Fibroblast of lung (primary cell): Measurements from ENCODE around the gene CASKIN1. TPM values are rescaled to one million over a fixed set of nuclear protein-coding genes. Genes with fewer than 3 reads are reported as not detected.
A peak's percentile ranks its signal among the peaks of the same experiment; 100 is the strongest.

Experiments used
- DNase-seq, 2 donors: peaks; one replicate each; pipeline versions ENCODE4 v3.0.0 to v3.0.0-alpha.2; 2010; ENCODE audit warnings: low read depth in 2 of 2
- H2AFZ ChIP-seq: 2 replicates; pipeline ENCODE4 v1.5.1; 2012; ENCODE audit warnings: low read length, control low read depth, inconsistent platforms
- H3K27ac ChIP-seq: 2 replicates; pipeline ENCODE4 v1.5.1; 2011; ENCODE audit warnings: low read length, control low read depth; ENCODE audit not compliant: insufficient read depth
- H3K27me3 ChIP-seq: 2 replicates; pipeline ENCODE4 v1.5.1; 2011; ENCODE audit warnings: mild to moderate bottlenecking, low read length; ENCODE audit not compliant: control insufficient read depth, insufficient read depth
- H3K36me3 ChIP-seq: 2 replicates; pipeline ENCODE4 v1.5.1; 2011; ENCODE audit warnings: low read length; ENCODE audit not compliant: control insufficient read depth, insufficient read depth
- H3K4me1 ChIP-seq: 2 replicates; pipeline ENCODE4 v1.5.1; 2011; ENCODE audit warnings: low read length; ENCODE audit not compliant: control insufficient read depth, insufficient read depth; ENCODE audit errors: extremely low read depth
- H3K4me2 ChIP-seq: 2 replicates; pipeline ENCODE4 v1.5.1; 2011; ENCODE audit warnings: low read length, control low read depth; ENCODE audit not compliant: insufficient read depth; ENCODE audit errors: extremely low read depth
- H3K4me3 ChIP-seq, 4 experiments: fragments of 200-600 bp in 1 of 4; sonication (generic) in 1 of 4; replicated peaks in 1 of 4; 2 replicates each; pipeline ENCODE4 v1.5.1; 2011 to 2016; ENCODE audit warnings: low read length in 4 of 4, low read depth in 3 of 4, mild to moderate bottlenecking in 3 of 4, control low read depth in 2 of 4, inconsistent platforms in 1 of 4, mixed read lengths in 1 of 4; ENCODE audit not compliant: insufficient read depth in 1 of 4; ENCODE audit errors: control extremely low read depth in 1 of 4
- H3K79me2 ChIP-seq: 2 replicates; pipeline ENCODE4 v1.5.1; 2012; ENCODE audit warnings: mild to moderate bottlenecking, low read length, inconsistent platforms; ENCODE audit not compliant: control insufficient read depth, insufficient read depth
- H3K9ac ChIP-seq: 2 replicates; pipeline ENCODE4 v1.5.1; 2011; ENCODE audit warnings: mild to moderate bottlenecking, low read length, control low read depth; ENCODE audit not compliant: insufficient read depth
- H3K9me3 ChIP-seq: 2 replicates; pipeline ENCODE4 v1.5.1; 2012; ENCODE audit warnings: low read depth, low read length; ENCODE audit not compliant: control insufficient read depth, insufficient read depth
- H4K20me1 ChIP-seq: 2 replicates; pipeline ENCODE4 v1.5.1; 2011; ENCODE audit warnings: low read length; ENCODE audit not compliant: control insufficient read depth, insufficient read depth; ENCODE audit errors: extremely low read depth
- CTCF ChIP-seq, 2 donors: IDR thresholded peaks in 1 of 2; conservative IDR thresholded peaks in 1 of 2; 1 replicate in 1 of 2; 2 replicates in 1 of 2; pipeline ENCODE4 v1.5.1; 2011 to 2012; ENCODE audit warnings: low read length in 2 of 2, control low read depth in 1 of 2, inconsistent platforms in 1 of 2, low read depth in 1 of 2, mild to moderate bottlenecking in 1 of 2
- EZH2 ChIP-seq: IDR thresholded peaks from 2 replicates; pipeline ENCODE4 v1.5.1; 2012; ENCODE audit warnings: low read length, control low read depth, mild to moderate bottlenecking; ENCODE audit errors: missing control alignments
- polyA plus RNA-seq, 2 donors: library from polyadenylated mRNA; depleted of rRNA in 1 of 2; stranded (reverse) in 1 of 2; unstranded in 1 of 2; fragments of >200 nt; gene quantifications; 2 replicates each; pipeline ENCODE4 v1.2.1, GENCODE V29; 2011 to 2012; ENCODE audit warnings: missing spikeins in 1 of 2
- total RNA-seq: library from RNA; depleted of rRNA; stranded (reverse); fragments of >200 nt; gene quantifications from 2 replicates; pipeline ENCODE4 v1.2.1, GENCODE V29; 2014

The CASKIN1 gene
- total and polyA plus RNA-seq, 2 donors (not counting 1 experiment from before 2014, with no cell fraction given): 0.01 to 0.17 TPM

DNA sequence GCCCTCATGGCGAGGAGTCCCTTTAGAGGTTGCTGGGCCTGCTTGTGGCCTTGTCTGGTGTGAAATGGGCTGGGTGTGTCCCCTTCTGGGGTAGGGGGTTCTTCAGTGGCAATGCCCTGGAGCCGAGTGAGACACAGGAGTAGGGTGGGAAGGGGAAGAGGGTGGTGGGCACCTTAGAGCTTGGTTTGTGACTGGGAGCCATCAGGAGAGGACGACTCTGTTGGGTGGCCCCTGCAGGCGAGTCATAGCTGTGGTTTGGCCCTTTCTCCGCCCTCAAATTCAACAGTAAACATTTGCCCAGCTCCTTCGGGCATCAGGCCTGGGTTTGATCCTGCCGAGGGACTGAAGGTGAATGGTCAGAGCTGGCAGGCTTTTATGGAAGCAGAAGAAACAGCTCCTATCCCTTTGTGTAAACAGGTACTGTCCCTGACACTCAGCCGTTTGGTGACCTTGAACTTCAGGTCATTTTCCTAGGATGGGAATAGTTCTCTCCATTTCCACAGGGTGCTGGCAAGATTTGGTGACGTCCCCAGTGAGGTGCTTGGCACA lies 29.9 kb upstream of the CASKIN1 start:
- Histone ChIP-seq H3K36me3 (peaks cover 11% of the 10 kb centered on the region), H2AFZ (no peak overlapping the region), H3K4me3 (no peak overlapping the region), H3K4me2 (peak overlapping the region; percentile 59), H3K9me3 (no peaks in the 10 kb centered on the region), H4K20me1 (no peaks in the 10 kb centered on the region), H3K27ac (peak overlapping the region; percentile 20), H3K27me3 (no peaks in the 10 kb centered on the region), H3K9ac (no peak overlapping the region), H3K4me1 (peaks cover 2% of the 10 kb centered on the region), H3K79me2 (peaks cover 40% of the 10 kb centered on the region)
- no peak for DNase-seq
- TF ChIP-seq EZH2 (no peak), CTCF (conservative IDR thresholded peaks at IDR 0.05 in 1 of 2, IDR thresholded peaks at IDR 0.05 in 1 of 2; ENCODE audit: low read depth in 1 of 2, low read length in 2 of 2) (no peak)

GRCh38 chr16:2223942-2224486 lies 27.6 kb upstream of the CASKIN1 start:
- Histone ChIP-seq H3K4me2 (peak overlapping the region; percentile 94), H3K27ac (peak overlapping the region; percentile 73), H2AFZ (peak overlapping the region; percentile 47), H3K27me3 (no peaks in the 10 kb centered on the region), H3K9ac (peak overlapping the region; percentile 86), H4K20me1 (no peaks in the 10 kb centered on the region), H3K36me3 (peaks cover 6% of the 10 kb centered on the region), H3K79me2 (peaks cover 40% of the 10 kb centered on the region), H3K9me3 (no peaks in the 10 kb centered on the region), H3K4me3 (peak overlapping the region; percentile 75 to 99 (median 84)), H3K4me1 (peaks cover 2% of the 10 kb centered on the region)
- peak; percentile 17 to 21 for TF ChIP-seq CTCF (conservative IDR thresholded peaks at IDR 0.05 in 1 of 2, IDR thresholded peaks at IDR 0.05 in 1 of 2; ENCODE audit: low read depth in 1 of 2, low read length in 2 of 2)
- no peak for TF ChIP-seq EZH2
- DNase-seq: peak; percentile 46 to 60

DNA sequence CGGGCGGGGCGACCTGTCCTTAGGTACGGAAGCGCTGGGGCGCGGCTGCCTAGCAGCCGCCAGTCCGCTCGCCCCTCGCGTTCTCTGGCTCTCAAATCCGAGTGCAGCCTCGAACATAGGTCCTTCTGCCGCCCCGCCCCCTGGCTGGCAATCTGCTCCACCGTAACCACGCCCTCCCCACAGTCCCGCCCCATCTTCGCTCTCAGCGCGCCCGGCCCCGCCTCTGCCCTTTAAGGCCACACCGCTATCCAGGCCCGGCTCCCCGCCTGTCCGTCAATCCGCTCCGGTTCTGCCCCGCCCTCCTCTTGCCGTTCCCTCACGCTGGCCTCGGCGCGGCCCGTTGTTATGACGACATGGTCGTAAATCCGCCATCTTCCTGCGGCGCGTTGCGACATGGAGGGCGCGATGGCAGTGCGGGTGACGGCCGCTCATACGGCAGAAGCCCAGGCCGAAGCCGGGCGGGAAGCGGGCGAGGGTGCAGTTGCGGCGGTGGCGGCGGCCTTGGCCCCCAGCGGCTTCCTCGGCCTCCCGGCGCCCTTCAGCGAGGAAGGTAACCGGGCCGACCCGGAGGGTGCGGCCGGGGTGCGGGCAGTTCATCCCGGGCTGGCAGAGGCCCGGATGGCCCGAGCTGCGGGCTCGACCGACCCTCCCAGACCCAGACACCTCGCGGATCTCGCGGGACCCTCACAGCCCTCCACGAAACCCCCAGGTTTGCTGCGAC lies 27.0 kb upstream of the CASKIN1 start, which contains the start of gene E4F1:
E4F1 (plus strand) TSS at position 371 of the 721 bp plus-strand sequence; CDS start at position 394, 23 bp downstream.
- peak within 1 kb of the TSS; percentile 94 for H3K4me2 ChIP-seq
- peak within 1 kb of the TSS; percentile 73 for H3K27ac ChIP-seq
- no peaks in the 10 kb centered on the region for H3K9me3 ChIP-seq
- TF ChIP-seq CTCF (conservative IDR thresholded peaks at IDR 0.05 in 1 of 2, IDR thresholded peaks at IDR 0.05 in 1 of 2; ENCODE audit: low read depth in 1 of 2, low read length in 2 of 2) (no peak), EZH2 (no peak)
- peak; percentile 99 to 100 for DNase-seq
- peak within 1 kb of the TSS; percentile 47 for H2AFZ ChIP-seq
- H3K36me3 ChIP-seq: peaks cover 3% of the 10 kb centered on the region
- H3K4me1 ChIP-seq: peaks cover 2% of the 10 kb centered on the region
- H3K79me2 ChIP-seq: peaks cover 38% of the 10 kb centered on the region
- no peaks in the 10 kb centered on the region for H4K20me1 ChIP-seq
- H3K9ac ChIP-seq: peak within 1 kb of the TSS; percentile 86
- no peaks in the 10 kb centered on the region for H3K27me3 ChIP-seq
- H3K4me3 ChIP-seq: peak within 1 kb of the TSS; percentile 75 to 99 (median 84)
